ENCODE data around the gene PACRG.

GRCh38 chr6:163339466-163339865 lies 611.7 kb downstream of the PACRG start:
- TF ChIP-seq, protein P1, sequence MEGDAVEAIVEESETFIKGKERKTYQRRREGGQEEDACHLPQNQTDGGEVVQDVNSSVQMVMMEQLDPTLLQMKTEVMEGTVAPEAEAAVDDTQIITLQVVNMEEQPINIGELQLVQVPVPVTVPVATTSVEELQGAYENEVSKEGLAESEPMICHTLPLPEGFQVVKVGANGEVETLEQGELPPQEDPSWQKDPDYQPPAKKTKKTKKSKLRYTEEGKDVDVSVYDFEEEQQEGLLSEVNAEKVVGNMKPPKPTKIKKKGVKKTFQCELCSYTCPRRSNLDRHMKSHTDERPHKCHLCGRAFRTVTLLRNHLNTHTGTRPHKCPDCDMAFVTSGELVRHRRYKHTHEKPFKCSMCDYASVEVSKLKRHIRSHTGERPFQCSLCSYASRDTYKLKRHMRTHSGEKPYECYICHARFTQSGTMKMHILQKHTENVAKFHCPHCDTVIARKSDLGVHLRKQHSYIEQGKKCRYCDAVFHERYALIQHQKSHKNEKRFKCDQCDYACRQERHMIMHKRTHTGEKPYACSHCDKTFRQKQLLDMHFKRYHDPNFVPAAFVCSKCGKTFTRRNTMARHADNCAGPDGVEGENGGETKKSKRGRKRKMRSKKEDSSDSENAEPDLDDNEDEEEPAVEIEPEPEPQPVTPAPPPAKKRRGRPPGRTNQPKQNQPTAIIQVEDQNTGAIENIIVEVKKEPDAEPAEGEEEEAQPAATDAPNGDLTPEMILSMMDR (IDR thresholded peaks at IDR 0.05): no peak
- TF ChIP-seq, protein P2, sequence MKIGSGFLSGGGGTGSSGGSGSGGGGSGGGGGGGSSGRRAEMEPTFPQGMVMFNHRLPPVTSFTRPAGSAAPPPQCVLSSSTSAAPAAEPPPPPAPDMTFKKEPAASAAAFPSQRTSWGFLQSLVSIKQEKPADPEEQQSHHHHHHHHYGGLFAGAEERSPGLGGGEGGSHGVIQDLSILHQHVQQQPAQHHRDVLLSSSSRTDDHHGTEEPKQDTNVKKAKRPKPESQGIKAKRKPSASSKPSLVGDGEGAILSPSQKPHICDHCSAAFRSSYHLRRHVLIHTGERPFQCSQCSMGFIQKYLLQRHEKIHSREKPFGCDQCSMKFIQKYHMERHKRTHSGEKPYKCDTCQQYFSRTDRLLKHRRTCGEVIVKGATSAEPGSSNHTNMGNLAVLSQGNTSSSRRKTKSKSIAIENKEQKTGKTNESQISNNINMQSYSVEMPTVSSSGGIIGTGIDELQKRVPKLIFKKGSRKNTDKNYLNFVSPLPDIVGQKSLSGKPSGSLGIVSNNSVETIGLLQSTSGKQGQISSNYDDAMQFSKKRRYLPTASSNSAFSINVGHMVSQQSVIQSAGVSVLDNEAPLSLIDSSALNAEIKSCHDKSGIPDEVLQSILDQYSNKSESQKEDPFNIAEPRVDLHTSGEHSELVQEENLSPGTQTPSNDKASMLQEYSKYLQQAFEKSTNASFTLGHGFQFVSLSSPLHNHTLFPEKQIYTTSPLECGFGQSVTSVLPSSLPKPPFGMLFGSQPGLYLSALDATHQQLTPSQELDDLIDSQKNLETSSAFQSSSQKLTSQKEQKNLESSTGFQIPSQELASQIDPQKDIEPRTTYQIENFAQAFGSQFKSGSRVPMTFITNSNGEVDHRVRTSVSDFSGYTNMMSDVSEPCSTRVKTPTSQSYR (CRISPR knock-in tag; IDR thresholded peaks at IDR 0.05): no peak
- TF ChIP-seq CBFB (CRISPR knock-in tag; IDR thresholded peaks at IDR 0.05; ENCODE audit: low read depth) (no peak), NFE2L1 (CRISPR knock-in tag; IDR thresholded peaks at IDR 0.05) (no peak), SP1 (CRISPR knock-in tag; conservative IDR thresholded peaks at IDR 0.05) (no peak), ZNF263 (CRISPR knock-in tag; IDR thresholded peaks at IDR 0.05; ENCODE audit: low read depth) (no peak), NR2C2 (CRISPR knock-in tag; IDR thresholded peaks at IDR 0.05) (no peak), USF2 (CRISPR knock-in tag; IDR thresholded peaks at IDR 0.05) (no peak), NFYB (CRISPR knock-in tag; conservative IDR thresholded peaks at IDR 0.05; ENCODE audit: low read depth) (no peak)
- TF ChIP-seq, protein P3, sequence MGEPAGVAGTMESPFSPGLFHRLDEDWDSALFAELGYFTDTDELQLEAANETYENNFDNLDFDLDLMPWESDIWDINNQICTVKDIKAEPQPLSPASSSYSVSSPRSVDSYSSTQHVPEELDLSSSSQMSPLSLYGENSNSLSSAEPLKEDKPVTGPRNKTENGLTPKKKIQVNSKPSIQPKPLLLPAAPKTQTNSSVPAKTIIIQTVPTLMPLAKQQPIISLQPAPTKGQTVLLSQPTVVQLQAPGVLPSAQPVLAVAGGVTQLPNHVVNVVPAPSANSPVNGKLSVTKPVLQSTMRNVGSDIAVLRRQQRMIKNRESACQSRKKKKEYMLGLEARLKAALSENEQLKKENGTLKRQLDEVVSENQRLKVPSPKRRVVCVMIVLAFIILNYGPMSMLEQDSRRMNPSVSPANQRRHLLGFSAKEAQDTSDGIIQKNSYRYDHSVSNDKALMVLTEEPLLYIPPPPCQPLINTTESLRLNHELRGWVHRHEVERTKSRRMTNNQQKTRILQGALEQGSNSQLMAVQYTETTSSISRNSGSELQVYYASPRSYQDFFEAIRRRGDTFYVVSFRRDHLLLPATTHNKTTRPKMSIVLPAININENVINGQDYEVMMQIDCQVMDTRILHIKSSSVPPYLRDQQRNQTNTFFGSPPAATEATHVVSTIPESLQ (CRISPR knock-in tag; IDR thresholded peaks at IDR 0.05): no peak
- TF ChIP-seq, protein P4, sequence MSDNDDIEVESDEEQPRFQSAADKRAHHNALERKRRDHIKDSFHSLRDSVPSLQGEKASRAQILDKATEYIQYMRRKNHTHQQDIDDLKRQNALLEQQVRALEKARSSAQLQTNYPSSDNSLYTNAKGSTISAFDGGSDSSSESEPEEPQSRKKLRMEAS (CRISPR knock-in tag; IDR thresholded peaks at IDR 0.05): no peak
- TF ChIP-seq, protein P5, sequence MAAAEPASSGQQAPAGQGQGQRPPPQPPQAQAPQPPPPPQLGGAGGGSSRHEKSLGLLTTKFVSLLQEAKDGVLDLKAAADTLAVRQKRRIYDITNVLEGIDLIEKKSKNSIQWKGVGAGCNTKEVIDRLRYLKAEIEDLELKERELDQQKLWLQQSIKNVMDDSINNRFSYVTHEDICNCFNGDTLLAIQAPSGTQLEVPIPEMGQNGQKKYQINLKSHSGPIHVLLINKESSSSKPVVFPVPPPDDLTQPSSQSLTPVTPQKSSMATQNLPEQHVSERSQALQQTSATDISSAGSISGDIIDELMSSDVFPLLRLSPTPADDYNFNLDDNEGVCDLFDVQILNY (CRISPR knock-in tag; IDR thresholded peaks at IDR 0.05): no peak
